MCF 10A (cell line): ENCODE results near the gene LMTK2. TPM values are rescaled to one million over a fixed set of nuclear protein-coding genes. Genes with fewer than 3 reads are reported as not detected.

Experiments
- BruUV-seq: library from RNA; stranded (reverse); fragments of 400-500 nt; replicated peaks from 2 replicates; lab custom pipeline; 2021; lab: Mats Ljungman, UMichigan
- CTCF ChIA-PET: fragments of 300-600 bp; sonication (Branson Sonifier 250); formaldehyde crosslinking; extraction: SDS; loops from one replicate; lab custom pipeline; 2021; ENCODE audit warnings: antibody characterized with exemption, inconsistent platforms; lab: Yijun Ruan, JAX
- POLR2A ChIA-PET: fragments of 300-600, 350-650 bp; sonication (Branson Sonifier 250); formaldehyde crosslinking; extraction: SDS; loops from one replicate; lab custom pipeline; 2020; ENCODE audit warnings: antibody characterized with exemption, inconsistent platforms; lab: Yijun Ruan, JAX
- DNase-seq: peaks from one replicate; pipeline ENCODE4 v3.0.0-alpha.2; 2018; ENCODE audit not compliant: unreplicated experiment
- H3K27ac Mint-ChIP-seq: one replicate; pipeline ENCODE4 v1.8.0; 2022; ENCODE audit warnings: mild to moderate bottlenecking, low read depth, mixed read lengths; ENCODE audit not compliant: unreplicated experiment
- H3K27me3 Mint-ChIP-seq: one replicate; pipeline ENCODE4 v1.8.0; 2022; ENCODE audit warnings: mixed read lengths; ENCODE audit not compliant: insufficient read depth, unreplicated experiment
- H3K36me3 Mint-ChIP-seq: one replicate; pipeline ENCODE4 v1.8.0; 2022; ENCODE audit warnings: mild to moderate bottlenecking, moderate library complexity, mixed read lengths; ENCODE audit not compliant: insufficient read depth, unreplicated experiment
- H3K4me1 Mint-ChIP-seq: one replicate; pipeline ENCODE4 v1.8.0; 2022; ENCODE audit warnings: mixed read lengths; ENCODE audit not compliant: insufficient read depth, unreplicated experiment
- H3K4me3 Mint-ChIP-seq: one replicate; pipeline ENCODE4 v1.8.0; 2022; ENCODE audit warnings: mild to moderate bottlenecking, moderate library complexity, mixed read lengths; ENCODE audit not compliant: unreplicated experiment
- H3K9me3 Mint-ChIP-seq: one replicate; pipeline ENCODE4 v1.8.0; 2022; ENCODE audit warnings: mixed read lengths; ENCODE audit not compliant: unreplicated experiment
- intact Hi-C: fragments of 100-400 bp; cut with micrococcal nuclease; formaldehyde crosslinking; loops from 2 replicates; pipeline ENCODE4 v1.14.1; 2022
- total RNA-seq: library from RNA; stranded (reverse); gene quantifications from 2 replicates; pipeline ENCODE4 v1.2.3, GENCODE V29; 2022
- TF ChIP-seq, protein P1 (sequence below): fragments of 200-600 bp; IDR thresholded peaks from one replicate; pipeline ENCODE4 v1.8.0; 2022; ENCODE audit warnings: antibody characterized with exemption, mild to moderate bottlenecking; ENCODE audit not compliant: unreplicated experiment

The LMTK2 gene
- total RNA-seq, 1 experiment from 2014 or later, result 16.8 TPM

DNA sequence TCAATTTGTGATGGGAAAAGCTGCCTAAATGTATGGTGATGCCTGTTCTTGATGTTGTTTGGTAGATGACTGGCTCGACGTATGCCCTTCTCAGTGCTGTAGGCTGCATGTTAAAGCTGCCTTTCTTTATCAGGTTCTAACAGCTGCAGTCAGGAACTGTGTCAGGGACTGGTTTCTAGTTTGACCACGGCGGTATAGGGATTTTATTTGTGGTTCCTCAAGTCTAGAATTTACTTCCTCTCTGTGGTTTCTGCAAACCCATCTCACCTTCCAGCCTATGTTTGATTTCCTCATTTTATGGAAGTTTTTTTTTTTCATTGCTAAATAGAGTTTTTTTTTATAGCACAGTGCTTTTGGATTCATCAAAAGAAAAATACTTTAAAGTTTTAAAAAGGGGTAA is 26.5 kb downstream of the LMTK2 start:
- no peak for DNase-seq
- intact Hi-C loops, result no loop called here

DNA sequence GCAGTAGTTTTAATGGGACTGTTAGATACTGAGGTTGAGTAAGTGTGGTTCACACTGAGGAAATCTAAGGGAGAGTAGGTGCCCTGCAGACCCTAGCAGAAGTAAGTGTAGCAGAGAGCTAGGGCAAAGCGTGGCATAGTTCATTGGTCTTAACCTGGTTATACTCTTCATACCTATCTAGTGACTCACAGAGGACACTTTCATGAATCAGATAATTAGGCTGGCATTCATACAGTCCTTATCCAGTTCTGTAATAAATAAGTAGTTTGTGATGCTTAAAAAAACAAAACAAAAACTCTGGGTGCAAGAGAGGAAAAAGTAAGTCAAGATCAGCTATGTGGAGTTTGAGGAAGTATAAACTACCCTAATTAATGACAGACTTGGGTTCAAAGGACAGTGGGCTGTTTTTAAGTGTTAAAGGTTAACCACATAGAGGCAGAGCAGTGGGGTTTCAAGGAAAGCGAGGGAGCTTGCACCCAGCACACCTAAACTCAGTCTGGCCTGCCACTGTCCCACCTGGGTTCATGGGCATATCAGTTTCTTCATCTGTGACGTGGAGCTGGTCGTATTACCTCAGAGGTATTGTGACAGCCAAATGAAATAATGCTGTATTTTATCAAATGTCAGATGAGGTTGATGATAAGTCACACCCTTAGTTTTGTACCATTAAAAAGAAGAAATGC is 27.1 kb downstream of the LMTK2 start:
- CTCF ChIA-PET, result interaction anchor here (0.6 to 3.6 kb wide), 15 partner anchors 14 to 157 kb away, joined by 3 to 29 read pairs (median 4); partner anchors contain the start of gene LMTK2
- H3K4me1 Mint-ChIP-seq, result peaks cover 35% of the 10 kb centered on the region
- peak; percentile 61 for DNase-seq
- intact Hi-C loops, result no loop called here
- H3K36me3 Mint-ChIP-seq, result peaks cover 6% of the 10 kb centered on the region
- peak overlapping the region; percentile 27 for H3K4me3 Mint-ChIP-seq
- no TSS peak for BruUV-seq
- H3K9me3 Mint-ChIP-seq, result no peaks in the 10 kb centered on the region
- TF ChIP-seq, protein P1, sequence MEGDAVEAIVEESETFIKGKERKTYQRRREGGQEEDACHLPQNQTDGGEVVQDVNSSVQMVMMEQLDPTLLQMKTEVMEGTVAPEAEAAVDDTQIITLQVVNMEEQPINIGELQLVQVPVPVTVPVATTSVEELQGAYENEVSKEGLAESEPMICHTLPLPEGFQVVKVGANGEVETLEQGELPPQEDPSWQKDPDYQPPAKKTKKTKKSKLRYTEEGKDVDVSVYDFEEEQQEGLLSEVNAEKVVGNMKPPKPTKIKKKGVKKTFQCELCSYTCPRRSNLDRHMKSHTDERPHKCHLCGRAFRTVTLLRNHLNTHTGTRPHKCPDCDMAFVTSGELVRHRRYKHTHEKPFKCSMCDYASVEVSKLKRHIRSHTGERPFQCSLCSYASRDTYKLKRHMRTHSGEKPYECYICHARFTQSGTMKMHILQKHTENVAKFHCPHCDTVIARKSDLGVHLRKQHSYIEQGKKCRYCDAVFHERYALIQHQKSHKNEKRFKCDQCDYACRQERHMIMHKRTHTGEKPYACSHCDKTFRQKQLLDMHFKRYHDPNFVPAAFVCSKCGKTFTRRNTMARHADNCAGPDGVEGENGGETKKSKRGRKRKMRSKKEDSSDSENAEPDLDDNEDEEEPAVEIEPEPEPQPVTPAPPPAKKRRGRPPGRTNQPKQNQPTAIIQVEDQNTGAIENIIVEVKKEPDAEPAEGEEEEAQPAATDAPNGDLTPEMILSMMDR, result no peak
- H3K27me3 Mint-ChIP-seq, result no peaks in the 10 kb centered on the region
- POLR2A ChIA-PET, result interaction anchor here (0.7 to 7.2 kb wide), 13 partner anchors 13 to 268 kb away, joined by 3 to 117 read pairs (median 4); partner anchors contain the start of genes BAIAP2L1 and LMTK2
- H3K27ac Mint-ChIP-seq, result peak overlapping the region; percentile 91

More for the DNA sequence above, 26.5 kb downstream of the LMTK2 start:
- Mint-ChIP-seq H3K27ac (peak overlapping the region; percentile 91), H3K4me1 (peaks cover 35% of the 10 kb centered on the region), H3K27me3 (no peaks in the 10 kb centered on the region), H3K36me3 (peaks cover 6% of the 10 kb centered on the region), H3K4me3 (peak overlapping the region; percentile 33), H3K9me3 (no peaks in the 10 kb centered on the region)
- ChIA-PET POLR2A (interaction anchor here (0.6 to 7.2 kb wide), 10 partner anchors 13 to 112 kb away, joined by 3 to 117 read pairs (median 4); partner anchors contain the start of gene LMTK2), CTCF (interaction anchor here (0.6 to 3.6 kb wide), 12 partner anchors 14 to 156 kb away, joined by 3 to 29 read pairs (median 4); partner anchors contain the start of gene LMTK2)
- TF ChIP-seq, protein P1, result no peak
- no TSS peak for BruUV-seq

DNA sequence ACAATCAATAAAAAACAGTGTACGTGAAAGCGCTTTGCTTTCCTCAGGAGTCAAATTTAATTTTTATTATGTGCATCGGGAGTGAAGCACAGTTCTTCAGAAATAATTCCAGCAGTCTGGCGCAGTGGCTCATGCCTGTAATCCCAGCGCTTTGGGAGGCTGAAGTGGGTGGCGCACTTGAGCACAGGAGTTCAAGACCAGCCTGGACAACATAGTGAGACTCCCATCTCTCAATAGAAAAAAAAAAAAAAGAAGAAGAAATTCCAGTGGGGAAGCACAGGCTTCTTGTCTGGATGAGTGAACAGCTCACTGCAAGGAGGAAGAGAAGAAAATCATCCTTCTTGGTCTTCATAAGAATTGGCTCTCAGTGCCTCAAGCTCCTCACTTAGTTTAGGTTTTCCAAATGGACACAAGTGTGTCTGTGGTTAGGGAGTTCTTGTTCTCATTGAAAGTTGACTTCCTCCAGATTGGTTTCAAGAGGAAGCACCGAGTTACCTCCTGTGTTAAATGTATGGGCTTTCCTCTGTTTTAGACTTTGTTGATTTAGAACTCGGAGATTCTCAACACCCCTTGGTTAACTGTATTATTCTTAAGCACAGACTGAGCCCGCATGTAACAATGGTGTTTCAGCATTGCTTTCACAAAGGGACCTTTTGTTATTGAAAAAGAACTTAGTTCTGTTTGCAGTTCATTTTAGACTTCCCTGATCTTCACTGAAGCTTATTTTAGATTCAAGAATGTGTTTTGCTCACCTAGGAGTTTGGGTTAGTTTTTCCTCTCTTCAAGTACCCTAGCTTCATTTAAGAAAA is 28.0 kb downstream of the LMTK2 start:
- intact Hi-C loops, result no loop called here
- Mint-ChIP-seq H3K36me3 (peaks cover 15% of the 10 kb centered on the region), H3K4me3 (no peak overlapping the region), H3K27me3 (no peaks in the 10 kb centered on the region), H3K9me3 (no peaks in the 10 kb centered on the region), H3K4me1 (peaks cover 35% of the 10 kb centered on the region), H3K27ac (no peak overlapping the region)
- BruUV-seq, result no TSS peak
- TF ChIP-seq, protein P1, result no peak
- CTCF ChIA-PET, result interaction anchor here (0.6 to 3.6 kb wide), 13 partner anchors 16 to 219 kb away, joined by 3 to 29 read pairs (median 4); partner anchors contain the start of gene LMTK2
- no peak for DNase-seq
- POLR2A ChIA-PET, result interaction anchor here (0.7 to 7.2 kb wide), 8 partner anchors 14 to 267 kb away, joined by 3 to 117 read pairs (median 4); partner anchors contain the start of gene BAIAP2L1
